Measurements from ENCODE around the gene IL3RA. TPM values are rescaled to one million over a fixed set of nuclear protein-coding genes. Genes with fewer than 3 reads are reported as not detected.

IL3RA gene
- total RNA-seq, 1 experiment from 2014 or later = not detected

DNA sequence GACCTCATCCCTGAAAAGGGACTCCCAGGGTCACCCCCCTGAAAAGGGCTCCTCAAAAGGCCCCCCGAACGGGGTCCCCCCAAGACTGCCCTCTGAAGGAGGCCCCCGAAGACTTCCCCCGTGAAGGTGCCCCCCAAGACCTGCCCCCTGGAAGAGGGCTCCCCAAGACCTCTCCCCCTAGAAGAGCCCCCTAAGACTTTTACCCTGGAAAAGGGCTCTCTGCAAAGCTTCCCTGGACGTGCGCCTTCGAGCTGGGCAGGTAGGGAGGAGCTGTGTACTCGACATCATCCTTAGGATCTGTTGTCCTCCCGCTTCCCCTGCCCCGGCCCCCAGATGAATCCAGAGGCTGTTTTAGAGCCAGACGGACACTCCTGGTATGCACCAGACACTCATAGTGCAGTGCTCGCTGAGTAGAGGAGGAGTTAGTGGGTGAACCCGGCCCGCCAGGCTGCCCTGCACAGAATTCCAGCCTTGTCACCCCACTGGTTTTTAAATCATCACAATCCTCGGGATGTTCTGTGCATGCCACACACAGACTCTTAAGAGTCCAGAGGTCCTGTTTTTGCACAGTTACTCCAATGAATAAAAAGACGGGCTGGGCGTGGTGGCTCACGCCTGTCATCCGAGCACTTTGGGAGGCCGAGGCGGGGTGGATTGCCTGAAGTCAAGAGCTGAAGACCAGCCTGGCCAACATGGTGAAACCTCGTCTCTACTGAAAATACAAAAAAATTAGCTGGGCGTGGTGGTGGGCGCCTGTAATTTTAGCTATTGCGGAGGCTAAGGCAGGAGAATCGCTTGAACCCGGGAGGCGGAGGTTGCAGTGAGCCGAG lies 61.1 kb downstream of the IL3RA start:
- Mint-ChIP-seq H3K4me1 (ENCODE audit: low read depth, unreplicated experiment) (peaks cover 25% of the 10 kb centered on the region), H3K27ac (ENCODE audit: unreplicated experiment) (no peak overlapping the region)
- intact Hi-C loops (cut with micrococcal nuclease; ENCODE audit: unreplicated experiment) = no loop called here

DNA sequence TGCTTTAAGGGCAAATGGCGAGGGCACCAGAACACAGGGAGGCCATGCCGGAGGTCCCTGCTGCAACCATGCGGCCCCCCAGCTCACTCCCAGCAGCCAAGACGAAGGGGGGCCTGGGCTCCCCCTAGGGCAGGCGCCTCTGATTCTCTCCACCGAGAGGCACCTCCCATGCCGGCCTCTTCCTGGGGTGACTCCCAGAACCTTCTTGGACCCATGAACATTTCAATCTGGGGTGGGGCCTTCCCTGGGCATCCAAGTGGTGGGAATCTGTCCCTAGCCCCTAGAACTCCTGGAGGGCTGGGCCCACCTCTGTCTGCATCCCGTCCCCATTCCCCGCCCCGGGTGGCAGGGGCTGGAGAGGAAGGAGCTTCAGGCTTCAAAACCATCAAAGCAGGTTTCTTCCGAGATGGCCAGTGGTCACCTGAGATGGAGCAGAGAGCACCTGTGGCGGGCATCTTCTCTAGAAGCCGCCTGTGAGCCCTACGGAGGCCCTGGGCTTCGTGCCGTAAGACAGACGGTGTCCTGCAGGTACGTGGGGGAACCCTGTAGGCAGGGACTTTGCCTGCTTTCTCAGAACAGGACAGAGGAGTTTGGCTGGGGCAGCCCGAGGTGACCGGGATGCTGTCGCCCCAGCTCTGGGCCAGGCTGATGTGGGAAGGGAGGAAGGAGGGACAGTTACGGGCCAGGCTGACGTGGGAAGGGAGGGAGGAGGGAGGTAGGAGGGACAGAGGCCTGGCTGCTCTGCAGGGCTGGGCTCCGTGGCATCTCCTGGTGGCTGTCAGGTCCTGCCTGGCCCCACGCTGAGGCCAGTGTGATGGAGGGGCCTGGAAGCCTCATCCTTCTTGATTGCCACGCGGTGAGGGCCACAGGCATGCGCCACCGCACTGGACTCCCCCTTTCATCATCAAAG lies 62.1 kb downstream of the IL3RA start:
- Histone ChIP-seq H3K4me3 (ENCODE audit: low read depth, low read length) (no peak overlapping the region), H3K27me3 (replicated peaks; ENCODE audit: control insufficient read depth, insufficient read depth, low read length) (no peaks in the 10 kb centered on the region), H3K9me3 (no peaks in the 10 kb centered on the region), H3K4me1 (no peaks in the 10 kb centered on the region), H3K36me3 (ENCODE audit: control insufficient read depth, insufficient read depth, low read length) (peaks cover 1% of the 10 kb centered on the region; the same call in 1 of the 2 replicates)
- H3K27me3 Mint-ChIP-seq (ENCODE audit: insufficient read depth, unreplicated experiment) = no peaks in the 10 kb centered on the region
- POLR2A ChIA-PET = no interaction called here
- intact Hi-C loops (cut with micrococcal nuclease; ENCODE audit: unreplicated experiment) = no loop called here
- no peaks in the 10 kb centered on the region for H3K9me3 Mint-ChIP-seq (ENCODE audit: unreplicated experiment)
- peaks cover 30% of the 10 kb centered on the region for H3K36me3 Mint-ChIP-seq (ENCODE audit: insufficient read depth, unreplicated experiment)
- TF ChIP-seq, protein P1, sequence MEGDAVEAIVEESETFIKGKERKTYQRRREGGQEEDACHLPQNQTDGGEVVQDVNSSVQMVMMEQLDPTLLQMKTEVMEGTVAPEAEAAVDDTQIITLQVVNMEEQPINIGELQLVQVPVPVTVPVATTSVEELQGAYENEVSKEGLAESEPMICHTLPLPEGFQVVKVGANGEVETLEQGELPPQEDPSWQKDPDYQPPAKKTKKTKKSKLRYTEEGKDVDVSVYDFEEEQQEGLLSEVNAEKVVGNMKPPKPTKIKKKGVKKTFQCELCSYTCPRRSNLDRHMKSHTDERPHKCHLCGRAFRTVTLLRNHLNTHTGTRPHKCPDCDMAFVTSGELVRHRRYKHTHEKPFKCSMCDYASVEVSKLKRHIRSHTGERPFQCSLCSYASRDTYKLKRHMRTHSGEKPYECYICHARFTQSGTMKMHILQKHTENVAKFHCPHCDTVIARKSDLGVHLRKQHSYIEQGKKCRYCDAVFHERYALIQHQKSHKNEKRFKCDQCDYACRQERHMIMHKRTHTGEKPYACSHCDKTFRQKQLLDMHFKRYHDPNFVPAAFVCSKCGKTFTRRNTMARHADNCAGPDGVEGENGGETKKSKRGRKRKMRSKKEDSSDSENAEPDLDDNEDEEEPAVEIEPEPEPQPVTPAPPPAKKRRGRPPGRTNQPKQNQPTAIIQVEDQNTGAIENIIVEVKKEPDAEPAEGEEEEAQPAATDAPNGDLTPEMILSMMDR (IDR thresholded peaks at IDR 0.05; ENCODE audit: insufficient read depth in 1 of 2, low read depth in 1 of 2, low read length in 1 of 2, severe bottlenecking in 1 of 2, unreplicated experiment in 1 of 2) = no peak
- DNase-seq = no peak
- H3K27ac Mint-ChIP-seq (ENCODE audit: unreplicated experiment) = no peak overlapping the region
- BruUV-seq (replicated peaks) = no TSS peak
- no peak overlapping the region for H3K4me3 Mint-ChIP-seq (ENCODE audit: unreplicated experiment)
- CTCF ChIA-PET = no interaction called here
- H3K4me1 Mint-ChIP-seq (ENCODE audit: low read depth, unreplicated experiment) = peaks cover 17% of the 10 kb centered on the region

More for the DNA sequence above, 61.1 kb downstream of the IL3RA start:
- DNase-seq = no peak
- Mint-ChIP-seq H3K27me3 (ENCODE audit: insufficient read depth, unreplicated experiment) (no peaks in the 10 kb centered on the region), H3K36me3 (ENCODE audit: insufficient read depth, unreplicated experiment) (peaks cover 39% of the 10 kb centered on the region), H3K9me3 (ENCODE audit: unreplicated experiment) (no peaks in the 10 kb centered on the region), H3K4me3 (ENCODE audit: unreplicated experiment) (no peak overlapping the region)
- H3K27me3 ChIP-seq (replicated peaks; ENCODE audit: control insufficient read depth, insufficient read depth, low read length) = no peaks in the 10 kb centered on the region
- no peaks in the 10 kb centered on the region for H3K9me3 ChIP-seq
- peaks cover 1% of the 10 kb centered on the region; the same call in 1 of the 2 replicates for H3K36me3 ChIP-seq (ENCODE audit: control insufficient read depth, insufficient read depth, low read length)
- CTCF ChIA-PET = no interaction called here
- BruUV-seq (replicated peaks) = no TSS peak
- TF ChIP-seq, protein P1 (IDR thresholded peaks at IDR 0.05; ENCODE audit: insufficient read depth in 1 of 2, low read depth in 1 of 2, low read length in 1 of 2, severe bottlenecking in 1 of 2, unreplicated experiment in 1 of 2) = no peak
- 0 out of 2 replicates have a peak, but pooled peaks cover 5% of the 10 kb centered on the region for H3K4me1 ChIP-seq
- POLR2A ChIA-PET = no interaction called here
- no peak overlapping the region for H3K4me3 ChIP-seq (ENCODE audit: low read depth, low read length)

- H3K4me1 ChIP-seq = no peaks in the 10 kb centered on the region
- Mint-ChIP-seq H3K27me3 (ENCODE audit: insufficient read depth, unreplicated experiment) (no peaks in the 10 kb centered on the region), H3K4me3 (ENCODE audit: unreplicated experiment) (no peak overlapping the region), H3K4me1 (ENCODE audit: low read depth, unreplicated experiment) (peaks cover 6% of the 10 kb centered on the region), H3K36me3 (ENCODE audit: insufficient read depth, unreplicated experiment) (peaks cover 21% of the 10 kb centered on the region), H3K27ac (ENCODE audit: unreplicated experiment) (no peak overlapping the region), H3K9me3 (ENCODE audit: unreplicated experiment) (no peaks in the 10 kb centered on the region)
- POLR2A ChIA-PET = no interaction called here
- BruUV-seq (replicated peaks) = no TSS peak
- H3K27me3 ChIP-seq (replicated peaks; ENCODE audit: control insufficient read depth, insufficient read depth, low read length) = no peaks in the 10 kb centered on the region
- CTCF ChIA-PET = no interaction called here
- H3K36me3 ChIP-seq (ENCODE audit: control insufficient read depth, insufficient read depth, low read length) = peaks cover 1% of the 10 kb centered on the region
- H3K4me3 ChIP-seq (ENCODE audit: low read depth, low read length) = no peak overlapping the region
- DNase-seq = no peak
- no peaks in the 10 kb centered on the region for H3K9me3 ChIP-seq
- intact Hi-C loops (cut with micrococcal nuclease; ENCODE audit: unreplicated experiment) = no loop called here
- TF ChIP-seq, protein P1 (IDR thresholded peaks at IDR 0.05; ENCODE audit: insufficient read depth in 1 of 2, low read depth in 1 of 2, low read length in 1 of 2, severe bottlenecking in 1 of 2, unreplicated experiment in 1 of 2) = no peak
Observed at GRCh38 chrX:1400049-1400448, 63.5 kb downstream of the IL3RA start.

All from Caco-2 (cell line).